ENCODE data around the gene GALNT13. TPM values are rescaled to one million over a fixed set of nuclear protein-coding genes. Genes with fewer than 3 reads are reported as not detected.

GALNT13 gene
- total RNA-seq, 2 donors from 2014 or later, result 6.0 to 9.8 TPM

GRCh38 chr2:153912798-153913396 is 41.2 kb downstream of the GALNT13 start:
- H3K27me3 Mint-ChIP-seq (ENCODE audit: insufficient read depth), result no peaks in the 10 kb centered on the region
- TF ChIP-seq CTCF (conservative IDR thresholded peaks at IDR 0.05), result no peak
- Histone ChIP-seq H3K9ac (ENCODE audit: extremely low read depth, low read length, poor library complexity, severe bottlenecking) (no peak overlapping the region), H3K27me3 (ENCODE audit: control insufficient read depth, insufficient read depth, low read length, poor library complexity, severe bottlenecking) (no peaks in the 10 kb centered on the region), H3K27ac (ENCODE audit: low read depth, low read length) (no peak overlapping the region), H3K4me1 (ENCODE audit: control insufficient read depth, insufficient read depth, low read length) (no peaks in the 10 kb centered on the region), H3K4me3 (ENCODE audit: low read length) (no peak overlapping the region), H3K36me3 (ENCODE audit: control insufficient read depth, insufficient read depth, low read length) (no peaks in the 10 kb centered on the region), H3K9me3 (ENCODE audit: control insufficient read depth, low read length) (no peaks in the 10 kb centered on the region)
- DNase-seq, result no peak
- H3K9me3 Mint-ChIP-seq, result no peaks in the 10 kb centered on the region
- no peak overlapping the region for H3K4me3 Mint-ChIP-seq
- WGBS, 2 experiments (ENCODE audit: insufficient coverage in 1 of 2, insufficient read length in 1 of 2), result 80 to 93% methylated on average over 1 to 3 of the region's 3 CpGs
- no peaks in the 10 kb centered on the region for H3K36me3 Mint-ChIP-seq (ENCODE audit: low read depth)
- no peaks in the 10 kb centered on the region for H3K4me1 Mint-ChIP-seq
- H3K27ac Mint-ChIP-seq, result no peak overlapping the region

GRCh38 chr2:153917570-153917969 is 45.8 kb downstream of the GALNT13 start:
- Histone ChIP-seq H3K9me3 (ENCODE audit: control insufficient read depth, low read length) (no peaks in the 10 kb centered on the region), H3K4me1 (ENCODE audit: control insufficient read depth, insufficient read depth, low read length) (no peaks in the 10 kb centered on the region), H3K27me3 (ENCODE audit: control insufficient read depth, insufficient read depth, low read length, poor library complexity, severe bottlenecking) (no peaks in the 10 kb centered on the region), H3K36me3 (ENCODE audit: control insufficient read depth, insufficient read depth, low read length) (no peaks in the 10 kb centered on the region), H3K9ac (ENCODE audit: extremely low read depth, low read length, poor library complexity, severe bottlenecking) (no peak overlapping the region), H3K27ac (ENCODE audit: low read depth, low read length) (no peak overlapping the region), H3K4me3 (ENCODE audit: low read length) (no peak overlapping the region)
- DNase-seq, result no peak
- H3K4me3 Mint-ChIP-seq, result no peak overlapping the region
- H3K27ac Mint-ChIP-seq, result no peak overlapping the region
- H3K36me3 Mint-ChIP-seq (ENCODE audit: low read depth), result no peaks in the 10 kb centered on the region
- no peak for TF ChIP-seq CTCF (conservative IDR thresholded peaks at IDR 0.05)
- no peaks in the 10 kb centered on the region for H3K9me3 Mint-ChIP-seq
- no peaks in the 10 kb centered on the region for H3K4me1 Mint-ChIP-seq
- no peaks in the 10 kb centered on the region for H3K27me3 Mint-ChIP-seq (ENCODE audit: insufficient read depth)

DNA sequence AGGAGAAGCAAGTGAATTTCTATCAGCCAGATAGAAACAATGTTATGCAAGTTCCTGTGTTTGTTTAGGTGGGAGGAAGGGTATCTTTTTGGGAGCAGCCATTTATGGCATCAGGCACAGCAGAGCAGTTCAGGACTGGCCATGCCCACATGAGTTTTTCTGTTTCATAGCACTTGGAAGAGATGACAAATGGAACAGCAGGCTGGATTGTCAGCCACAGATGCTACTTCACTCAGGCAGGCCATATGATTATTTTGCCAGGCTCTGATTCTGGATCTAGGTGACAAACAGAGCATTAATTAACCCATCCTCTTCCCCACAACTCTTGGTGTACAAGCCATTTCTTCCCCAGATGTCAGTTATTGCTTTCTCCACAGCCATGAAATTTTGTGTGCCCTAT is 63.8 kb downstream of the GALNT13 start:
- no peaks in the 10 kb centered on the region for H3K27me3 ChIP-seq (ENCODE audit: control insufficient read depth, insufficient read depth, low read length, poor library complexity, severe bottlenecking)
- H3K27ac ChIP-seq (ENCODE audit: low read depth, low read length), result no peak overlapping the region
- Mint-ChIP-seq H3K4me3 (no peak overlapping the region), H3K4me1 (peaks cover 9% of the 10 kb centered on the region), H3K27ac (no peak overlapping the region), H3K36me3 (ENCODE audit: low read depth) (no peaks in the 10 kb centered on the region), H3K27me3 (ENCODE audit: insufficient read depth) (peaks cover 3% of the 10 kb centered on the region), H3K9me3 (no peaks in the 10 kb centered on the region)
- no peaks in the 10 kb centered on the region for H3K36me3 ChIP-seq (ENCODE audit: control insufficient read depth, insufficient read depth, low read length)
- DNase-seq, result no peak
- H3K4me3 ChIP-seq (ENCODE audit: low read length), result no peak overlapping the region
- no peak for TF ChIP-seq CTCF (conservative IDR thresholded peaks at IDR 0.05)
- no peak overlapping the region for H3K9ac ChIP-seq (ENCODE audit: extremely low read depth, low read length, poor library complexity, severe bottlenecking)
- H3K4me1 ChIP-seq (ENCODE audit: control insufficient read depth, insufficient read depth, low read length), result no peaks in the 10 kb centered on the region
- H3K9me3 ChIP-seq (ENCODE audit: control insufficient read depth, low read length), result no peaks in the 10 kb centered on the region
